ENCODE data around the gene MAML1.

The MAML1 gene

DNA sequence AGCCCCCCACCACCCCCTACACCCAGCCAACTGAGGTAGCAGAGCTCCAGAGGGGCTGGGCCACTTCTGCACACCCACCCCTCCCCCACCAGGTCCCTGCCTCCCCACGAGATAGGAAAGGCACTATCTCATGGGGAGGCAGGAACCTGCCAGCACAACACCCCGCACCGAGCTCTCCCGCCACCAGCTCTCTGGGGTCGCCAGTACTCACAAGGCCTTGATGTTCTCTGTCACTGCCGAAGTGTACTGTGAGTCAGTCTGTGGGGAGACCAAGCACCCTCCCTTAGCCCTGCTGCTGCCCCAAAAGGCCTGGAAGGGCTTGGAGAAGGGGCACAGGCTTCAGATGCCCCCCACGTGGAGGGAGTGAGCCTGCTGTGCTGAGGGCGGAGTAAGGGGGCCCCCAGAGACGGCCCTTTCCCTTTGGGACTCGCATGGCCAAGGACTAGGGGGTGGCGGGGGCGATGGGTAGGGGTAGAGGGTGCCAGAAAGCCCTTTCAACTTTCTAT, 68.1 kb downstream of the MAML1 start:
- H3K4me1 Mint-ChIP-seq = peaks cover 42% of the 10 kb centered on the region
- no peaks in the 10 kb centered on the region for H3K9me3 Mint-ChIP-seq
- no peak overlapping the region for H3K4me3 Mint-ChIP-seq
- no peak for DNase-seq
- H3K36me3 Mint-ChIP-seq (ENCODE audit: low read depth) = peaks cover 24% of the 10 kb centered on the region
- TF ChIP-seq, protein P1, sequence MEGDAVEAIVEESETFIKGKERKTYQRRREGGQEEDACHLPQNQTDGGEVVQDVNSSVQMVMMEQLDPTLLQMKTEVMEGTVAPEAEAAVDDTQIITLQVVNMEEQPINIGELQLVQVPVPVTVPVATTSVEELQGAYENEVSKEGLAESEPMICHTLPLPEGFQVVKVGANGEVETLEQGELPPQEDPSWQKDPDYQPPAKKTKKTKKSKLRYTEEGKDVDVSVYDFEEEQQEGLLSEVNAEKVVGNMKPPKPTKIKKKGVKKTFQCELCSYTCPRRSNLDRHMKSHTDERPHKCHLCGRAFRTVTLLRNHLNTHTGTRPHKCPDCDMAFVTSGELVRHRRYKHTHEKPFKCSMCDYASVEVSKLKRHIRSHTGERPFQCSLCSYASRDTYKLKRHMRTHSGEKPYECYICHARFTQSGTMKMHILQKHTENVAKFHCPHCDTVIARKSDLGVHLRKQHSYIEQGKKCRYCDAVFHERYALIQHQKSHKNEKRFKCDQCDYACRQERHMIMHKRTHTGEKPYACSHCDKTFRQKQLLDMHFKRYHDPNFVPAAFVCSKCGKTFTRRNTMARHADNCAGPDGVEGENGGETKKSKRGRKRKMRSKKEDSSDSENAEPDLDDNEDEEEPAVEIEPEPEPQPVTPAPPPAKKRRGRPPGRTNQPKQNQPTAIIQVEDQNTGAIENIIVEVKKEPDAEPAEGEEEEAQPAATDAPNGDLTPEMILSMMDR (IDR thresholded peaks at IDR 0.05) = no peak
- H3K27me3 Mint-ChIP-seq (ENCODE audit: low read depth, poor library complexity) = peaks cover 6% of the 10 kb centered on the region
- H3K27ac Mint-ChIP-seq = no peak overlapping the region

DNA sequence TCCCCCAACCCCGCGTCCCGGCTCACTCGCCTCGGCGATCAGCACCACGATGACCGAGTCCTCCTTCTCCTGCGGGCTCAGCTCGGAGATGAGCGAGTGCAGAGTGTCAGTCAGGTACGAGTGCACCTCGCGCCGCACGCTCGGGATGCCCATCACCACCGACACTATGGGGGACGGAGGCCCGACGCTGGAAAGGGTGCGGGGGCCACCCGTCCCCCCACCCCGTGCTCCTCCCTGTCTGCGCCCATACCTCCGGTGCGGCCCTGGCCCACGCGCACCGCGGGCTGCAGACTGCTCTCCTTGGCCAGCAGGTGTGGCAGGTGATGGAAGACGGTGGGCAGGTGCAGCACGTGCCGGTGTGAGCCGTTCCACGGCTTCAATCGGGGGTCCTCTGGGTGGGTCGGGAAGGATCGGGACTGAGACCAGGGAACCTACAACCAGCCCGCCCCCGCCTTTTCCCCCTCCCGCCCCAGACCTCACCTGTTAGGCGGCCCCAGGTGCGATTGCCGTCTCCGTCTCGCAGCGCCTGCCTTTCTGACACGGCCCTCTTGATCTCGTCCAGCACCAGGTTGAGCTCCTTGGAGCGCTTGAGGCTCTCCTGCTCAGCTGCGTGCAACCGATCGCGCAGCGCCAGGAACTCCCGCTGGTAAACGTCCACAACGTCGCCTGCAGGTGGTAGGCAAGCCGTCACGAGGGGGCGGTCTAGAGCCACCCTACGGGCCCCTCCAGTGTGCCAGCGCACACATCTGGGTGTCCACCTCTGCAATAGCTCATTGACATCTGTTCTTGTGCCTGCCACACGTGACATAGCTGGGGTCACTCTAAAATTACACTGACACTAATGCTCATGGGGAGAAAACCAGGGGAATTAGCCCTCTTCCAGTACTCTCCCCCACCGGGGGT, 68.9 kb downstream of the MAML1 start:
- Mint-ChIP-seq H3K27me3 (ENCODE audit: low read depth, poor library complexity) (peaks cover 6% of the 10 kb centered on the region), H3K4me1 (peaks cover 42% of the 10 kb centered on the region), H3K36me3 (ENCODE audit: low read depth) (peaks cover 24% of the 10 kb centered on the region), H3K27ac (no peak overlapping the region), H3K9me3 (no peaks in the 10 kb centered on the region), H3K4me3 (no peak overlapping the region)
- DNase-seq = peak; percentile 80
- TF ChIP-seq, protein P1 (IDR thresholded peaks at IDR 0.05) = peak; percentile 59

DNA sequence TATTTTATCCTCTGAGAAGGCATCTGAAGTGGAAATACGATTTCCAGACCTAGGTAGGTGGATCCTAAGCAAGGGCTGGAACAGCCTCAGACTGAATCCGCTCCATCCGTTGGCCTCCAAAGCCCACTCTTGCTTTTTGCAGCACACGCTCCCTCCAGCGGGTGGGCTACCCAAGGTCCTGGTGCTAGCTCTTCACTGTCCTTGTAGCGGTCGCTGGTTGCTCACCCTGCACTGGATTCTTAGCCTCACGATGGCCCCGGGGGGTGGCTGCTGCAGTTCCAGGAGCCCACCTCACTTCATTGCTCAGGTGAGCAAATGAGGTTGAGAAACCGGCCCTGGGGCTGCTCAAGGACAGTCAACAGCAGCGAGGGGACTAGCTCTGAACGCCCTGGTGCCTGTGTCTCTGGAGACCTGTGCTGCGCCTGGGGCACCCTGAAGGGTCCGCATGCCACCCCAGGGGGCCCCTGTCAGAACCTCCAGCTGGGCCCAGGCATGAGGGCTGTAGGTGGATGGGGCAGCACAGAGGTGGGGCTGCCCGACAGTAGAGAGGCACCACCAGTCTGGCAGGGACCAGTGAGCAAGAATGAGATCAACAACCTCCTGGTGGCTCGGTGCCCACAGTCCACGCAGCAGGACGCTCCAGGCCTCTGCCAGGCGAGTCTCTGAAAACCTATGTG, 69.7 kb downstream of the MAML1 start:
- Mint-ChIP-seq H3K27me3 (ENCODE audit: low read depth, poor library complexity) (peaks cover 6% of the 10 kb centered on the region), H3K4me1 (peaks cover 37% of the 10 kb centered on the region), H3K27ac (no peak overlapping the region), H3K9me3 (no peaks in the 10 kb centered on the region), H3K4me3 (peak overlapping the region; percentile 11), H3K36me3 (ENCODE audit: low read depth) (peaks cover 16% of the 10 kb centered on the region)
- DNase-seq = no peak
- TF ChIP-seq, protein P1 (IDR thresholded peaks at IDR 0.05) = no peak

DNA sequence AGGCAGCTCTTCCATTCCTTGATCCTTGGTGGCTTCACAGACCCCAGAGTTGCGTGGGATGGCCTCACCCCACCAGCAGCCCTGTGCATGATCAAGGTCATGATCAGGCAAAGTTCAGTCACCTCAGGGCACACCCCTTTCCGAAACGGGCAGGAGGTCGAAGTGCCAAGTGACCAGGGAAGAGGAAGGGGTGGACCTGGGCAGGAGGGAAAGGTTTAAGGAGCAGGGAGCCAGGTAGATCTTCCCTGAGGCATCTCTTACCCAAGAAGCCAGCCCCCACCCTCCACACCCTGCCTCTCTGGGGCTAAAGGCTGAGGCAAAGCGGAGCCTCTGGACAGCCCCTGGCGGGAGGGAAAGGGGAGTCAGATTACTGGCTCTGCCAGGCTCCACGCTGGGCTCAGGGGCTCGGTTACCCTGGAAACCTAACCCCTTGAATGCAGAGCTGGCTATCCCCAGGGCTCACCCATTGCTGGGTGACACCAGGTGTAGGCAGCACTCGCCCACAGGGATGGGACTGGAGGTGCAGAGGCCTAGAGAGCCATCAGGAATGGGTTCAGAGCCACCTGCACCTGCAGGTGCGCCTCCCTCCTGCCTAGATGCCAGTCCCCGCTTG, 70.4 kb downstream of the MAML1 start:
- peaks cover 6% of the 10 kb centered on the region for H3K27me3 Mint-ChIP-seq (ENCODE audit: low read depth, poor library complexity)
- DNase-seq = peak; percentile 56
- no peak overlapping the region for H3K27ac Mint-ChIP-seq
- H3K4me3 Mint-ChIP-seq = peak overlapping the region; percentile 11
- H3K4me1 Mint-ChIP-seq = peaks cover 37% of the 10 kb centered on the region
- TF ChIP-seq, protein P1 (IDR thresholded peaks at IDR 0.05) = no peak
- no peaks in the 10 kb centered on the region for H3K9me3 Mint-ChIP-seq
- H3K36me3 Mint-ChIP-seq (ENCODE audit: low read depth) = peaks cover 14% of the 10 kb centered on the region

DNA sequence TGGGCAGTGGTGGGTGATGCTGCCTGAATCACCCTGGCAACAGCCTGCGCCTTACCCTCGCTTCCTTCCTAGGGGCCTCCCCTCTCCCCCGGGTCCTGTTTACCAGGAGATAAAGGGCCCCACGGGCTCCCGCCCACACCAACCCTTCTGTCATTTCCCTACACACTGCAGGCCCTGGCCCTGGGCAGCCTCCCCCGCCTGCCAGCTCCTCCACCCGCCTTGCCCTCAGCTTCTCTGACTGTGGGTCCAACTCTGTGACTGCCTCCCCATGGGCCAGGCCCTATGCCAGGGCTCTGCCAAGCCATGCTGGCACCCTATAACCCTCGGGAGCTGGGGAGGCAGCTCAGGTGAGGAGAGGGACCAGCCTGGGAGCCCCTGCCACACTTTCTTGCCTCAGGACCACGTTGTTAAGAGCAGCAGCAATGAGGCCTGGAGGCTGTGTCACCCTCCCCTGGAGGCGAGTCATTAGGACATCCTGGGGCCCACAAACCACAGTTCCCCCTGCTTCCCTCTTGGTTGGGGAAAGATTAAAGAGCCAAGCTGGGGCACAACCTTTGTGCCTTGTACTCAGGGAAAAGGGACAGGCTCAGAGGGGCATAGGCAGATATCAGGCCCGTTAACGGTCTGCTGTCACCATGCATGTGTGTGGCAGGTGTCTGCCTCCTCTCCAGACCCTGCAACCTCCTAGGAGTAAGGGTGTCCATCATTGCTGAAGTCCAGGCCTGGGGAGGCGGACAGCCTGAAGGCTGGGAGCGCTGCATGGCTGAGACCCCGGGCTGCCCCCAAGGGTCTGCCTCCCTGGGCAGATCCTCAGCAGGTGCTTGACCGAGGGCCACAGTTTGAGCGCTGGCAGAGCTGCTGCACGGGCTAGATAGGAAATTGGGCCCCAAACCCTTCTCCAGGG, 71.3 kb downstream of the MAML1 start:
- no peak for DNase-seq
- Mint-ChIP-seq H3K4me1 (peaks cover 37% of the 10 kb centered on the region), H3K9me3 (no peaks in the 10 kb centered on the region), H3K27ac (no peak overlapping the region), H3K36me3 (ENCODE audit: low read depth) (peaks cover 14% of the 10 kb centered on the region), H3K27me3 (ENCODE audit: low read depth, poor library complexity) (peaks cover 6% of the 10 kb centered on the region), H3K4me3 (peak overlapping the region; percentile 25)
- TF ChIP-seq, protein P1 (IDR thresholded peaks at IDR 0.05) = no peak
